Activated B cell treated with CpG ODN at 0.5 μM for 24 hours (primary cell): ENCODE results near the gene ZNF774. TPM values are rescaled to one million over a fixed set of nuclear protein-coding genes. Genes with fewer than 3 reads are reported as not detected.

Source experiments
- ATAC-seq: fragments of 200-7000 bp; cut with Tn5 transposase; one replicate; pipeline ENCODE4 v1.10.0; 2021; ENCODE audit warnings: low read depth, mild to moderate bottlenecking, moderate library complexity
- CTCF ChIA-PET: fragments of 350-600 bp; sonication (Branson Sonifier 250); formaldehyde crosslinking; loops from one replicate; lab custom pipeline; 2021; ENCODE audit warnings: antibody characterized with exemption; lab: Charles Lee
- POLR2A ChIA-PET: fragments of 350-600 bp; sonication (Branson Sonifier 250); formaldehyde crosslinking; loops from one replicate; lab custom pipeline; 2021; ENCODE audit warnings: antibody characterized with exemption; lab: Charles Lee
- DNase-seq: peaks from one replicate; pipeline ENCODE4 v3.0.0; 2022
- H3K27ac Mint-ChIP-seq: one replicate; pipeline ENCODE4 v1.8.0; 2020; ENCODE audit warnings: mixed read lengths
- H3K27me3 Mint-ChIP-seq: one replicate; pipeline ENCODE4 v1.8.0; 2021; ENCODE audit warnings: mixed read lengths
- H3K36me3 Mint-ChIP-seq: one replicate; pipeline ENCODE4 v1.8.0; 2021; ENCODE audit warnings: low read depth, mixed read lengths
- H3K4me1 Mint-ChIP-seq: one replicate; pipeline ENCODE4 v1.8.0; 2021; ENCODE audit warnings: mixed read lengths
- H3K4me3 Mint-ChIP-seq: one replicate; pipeline ENCODE4 v1.8.0; 2020; ENCODE audit warnings: mild to moderate bottlenecking, mixed read lengths
- H3K9me3 Mint-ChIP-seq: one replicate; pipeline ENCODE4 v1.8.0; 2020; ENCODE audit warnings: mixed read lengths
- CTCF ChIP-seq: fragments of 200-600 bp; IDR thresholded peaks from one replicate; pipeline ENCODE4 v1.8.0; 2022; ENCODE audit warnings: antibody characterized with exemption, mild to moderate bottlenecking
- intact Hi-C: fragments of 100-400 bp; cut with micrococcal nuclease; formaldehyde crosslinking; loops from one replicate; pipeline ENCODE4 v1.15.1; 2024
- total RNA-seq: library from RNA; stranded (reverse); gene quantifications from 2 replicates; pipeline ENCODE4 v1.2.3, GENCODE V29; 2022

ZNF774 gene
- total RNA-seq, 1 donor from 2014 or later: 1.3 TPM

GRCh38 chr15:90309020-90309419 is 43.1 kb upstream of the ZNF774 start:
- ChIA-PET POLR2A (no interaction called here), CTCF (interaction anchor here (3.1 kb wide), 1 partner anchor 11 kb away, joined by 13 read pairs; no protein-coding TSS in a partner anchor)
- peaks cover 14% of the 10 kb centered on the region for H3K4me1 Mint-ChIP-seq
- peaks cover 2% of the 10 kb centered on the region for H3K27me3 Mint-ChIP-seq
- no peak overlapping the region for H3K27ac Mint-ChIP-seq
- no peaks in the 10 kb centered on the region for H3K9me3 Mint-ChIP-seq
- ATAC-seq (no peak), DNase-seq (no peak)
- H3K36me3 Mint-ChIP-seq: no peaks in the 10 kb centered on the region
- TF ChIP-seq CTCF: no peak
- H3K4me3 Mint-ChIP-seq: no peak overlapping the region
- intact Hi-C loops: no loop called here

- no peaks in the 10 kb centered on the region for H3K36me3 Mint-ChIP-seq
- ATAC-seq (no peak), DNase-seq (no peak)
- no peak for TF ChIP-seq CTCF
- CTCF ChIA-PET: no interaction called here
- intact Hi-C loops: no loop called here
- POLR2A ChIA-PET: interaction anchor here (0.6 to 0.7 kb wide), 2 partner anchors 12 to 517 kb away, joined by 4 to 5 read pairs; no protein-coding TSS in a partner anchor
- H3K27ac Mint-ChIP-seq: no peak overlapping the region
- H3K27me3 Mint-ChIP-seq: peaks cover 2% of the 10 kb centered on the region
- no peaks in the 10 kb centered on the region for H3K9me3 Mint-ChIP-seq
- H3K4me1 Mint-ChIP-seq: peaks cover 2% of the 10 kb centered on the region
- no peak overlapping the region for H3K4me3 Mint-ChIP-seq
These were observed 36.7 kb upstream of the ZNF774 start for GRCh38 chr15:90315278-90315982.

GRCh38 chr15:90316139-90316538 is 35.9 kb upstream of the ZNF774 start:
- Mint-ChIP-seq H3K4me3 (no peak overlapping the region), H3K27me3 (peaks cover 2% of the 10 kb centered on the region), H3K36me3 (no peaks in the 10 kb centered on the region), H3K9me3 (no peaks in the 10 kb centered on the region), H3K27ac (no peak overlapping the region), H3K4me1 (peaks cover 2% of the 10 kb centered on the region)
- POLR2A ChIA-PET: interaction anchor here (0.7 kb wide), 1 partner anchor 28 kb away, joined by 8 read pairs; no protein-coding TSS in a partner anchor
- no peak for ATAC-seq
- CTCF ChIA-PET: interaction anchor here (1.7 kb wide), 1 partner anchor 11 kb away, joined by 4 read pairs; no protein-coding TSS in a partner anchor
- intact Hi-C loops: no loop called here
- no peak for TF ChIP-seq CTCF
- no peak for DNase-seq

GRCh38 chr15:90318591-90318990 is 33.5 kb upstream of the ZNF774 start:
- ChIA-PET CTCF (interaction anchor here (1.1 to 5.1 kb wide), 6 partner anchors 8 to 953 kb away, joined by 3 to 77 read pairs (median 16); no protein-coding TSS in a partner anchor), POLR2A (interaction anchor here (0.6 kb wide), 1 partner anchor 281 kb away, joined by 3 read pairs; no protein-coding TSS in a partner anchor)
- ATAC-seq (no peak), DNase-seq (no peak)
- intact Hi-C loops: no loop called here
- no peak overlapping the region for H3K27ac Mint-ChIP-seq
- no peak overlapping the region for H3K4me3 Mint-ChIP-seq
- peaks cover 2% of the 10 kb centered on the region for H3K4me1 Mint-ChIP-seq
- no peaks in the 10 kb centered on the region for H3K9me3 Mint-ChIP-seq
- TF ChIP-seq CTCF: no peak
- no peaks in the 10 kb centered on the region for H3K36me3 Mint-ChIP-seq
- H3K27me3 Mint-ChIP-seq: peaks cover under 1% of the 10 kb centered on the region
